GM06990 (cell line): ENCODE measurements around the gene YOD1.

Source experiments
- DNase-seq: peaks from one replicate; pipeline ENCODE4 v3.0.0-alpha.2; 2011; ENCODE audit not compliant: insufficient read length; ENCODE audit errors: extremely low read depth
- H3K27me3 ChIP-seq: replicated peaks from 2 replicates; pipeline ENCODE4 v1.6.0; 2011; ENCODE audit warnings: low read length; ENCODE audit not compliant: control insufficient read depth, insufficient read depth
- H3K36me3 ChIP-seq: 2 replicates; pipeline ENCODE4 v1.5.1; 2011; ENCODE audit warnings: low read length; ENCODE audit not compliant: control insufficient read depth, insufficient read depth
- H3K4me3 ChIP-seq: replicated peaks from 2 replicates; pipeline ENCODE4 v1.5.1; 2011; ENCODE audit warnings: low read depth, mild to moderate bottlenecking, control low read depth, low read length
- CTCF ChIP-seq: IDR thresholded peaks from 2 replicates; pipeline ENCODE4 v1.5.1; 2011; ENCODE audit warnings: low read length, control low read depth, mild to moderate bottlenecking, inconsistent platforms; ENCODE audit not compliant: insufficient read depth, poor library complexity, severe bottlenecking

The YOD1 gene

GRCh38 chr1:207030522-207031009 lies 20.4 kb downstream of the YOD1 start:
- DNase-seq = no peak
- no peaks in the 10 kb centered on the region; the same call in 1 of the 2 replicates for H3K27me3 ChIP-seq
- no peak overlapping the region for H3K4me3 ChIP-seq
- H3K36me3 ChIP-seq = no peaks in the 10 kb centered on the region
- TF ChIP-seq CTCF = no peak

GRCh38 chr1:207029701-207030521 lies 21.1 kb downstream of the YOD1 start:
- TF ChIP-seq CTCF = no peak
- Histone ChIP-seq H3K27me3 (no peaks in the 10 kb centered on the region; the same call in 1 of the 2 replicates), H3K36me3 (no peaks in the 10 kb centered on the region), H3K4me3 (no peak overlapping the region)
- no peak for DNase-seq

- H3K27me3 ChIP-seq = no peaks in the 10 kb centered on the region; the same call in none of the 2 replicates
- H3K36me3 ChIP-seq = no peaks in the 10 kb centered on the region
- DNase-seq = no peak
- TF ChIP-seq CTCF = no peak
- no peak overlapping the region for H3K4me3 ChIP-seq
Measured at GRCh38 chr1:207028884-207029650, 21.9 kb downstream of the YOD1 start.

GRCh38 chr1:207027921-207028320 lies 23.1 kb downstream of the YOD1 start:
- Histone ChIP-seq H3K27me3 (no peaks in the 10 kb centered on the region; the same call in 1 of the 2 replicates), H3K36me3 (no peaks in the 10 kb centered on the region), H3K4me3 (no peak overlapping the region)
- TF ChIP-seq CTCF = no peak
- DNase-seq = no peak

GRCh38 chr1:207027206-207027777 lies 23.7 kb downstream of the YOD1 start:
- Histone ChIP-seq H3K36me3 (no peaks in the 10 kb centered on the region), H3K4me3 (no peak overlapping the region), H3K27me3 (no peaks in the 10 kb centered on the region; the same call in 1 of the 2 replicates)
- no peak for TF ChIP-seq CTCF
- DNase-seq = no peak
